Neural cell (in vitro differentiated cells): ENCODE results near the gene RPS8. TPM values are rescaled to one million over a fixed set of nuclear protein-coding genes. Genes with fewer than 3 reads are reported as not detected.

Experiments used
- H2AFZ ChIP-seq: fragments of 200-600, 300-800 bp; sonication (generic), shearing (Covaris generic); 2 replicates; pipeline ENCODE4 v1.6.0; 2014; ENCODE audit warnings: low read depth, mild to moderate bottlenecking, antibody characterized with exemption, low read length, moderate library complexity
- H3F3A ChIP-seq: fragments of 200-600 bp; shearing (Covaris generic); 2 replicates; pipeline ENCODE4 v1.6.1; 2016; ENCODE audit warnings: mild to moderate bottlenecking, moderate library complexity, mixed read lengths, antibody characterized with exemption, low read length; ENCODE audit not compliant: insufficient read depth, poor library complexity, severe bottlenecking
- H3K27ac ChIP-seq: fragments of 200-600, 300-800 bp; sonication (generic), shearing (Covaris generic); 2 replicates; pipeline ENCODE4 v1.5.1; 2014; ENCODE audit warnings: mild to moderate bottlenecking, low read length, moderate library complexity
- H3K27me3 ChIP-seq: fragments of 300-800, 200-600 bp; sonication (generic), shearing (Covaris generic); 2 replicates; pipeline ENCODE4 v1.6.0; 2014; ENCODE audit warnings: mild to moderate bottlenecking, low read depth, low read length, moderate library complexity; ENCODE audit not compliant: insufficient read depth
- H3K36me3 ChIP-seq: fragments of 300-800, 200-600 bp; sonication (generic), shearing (Covaris generic); 2 replicates; pipeline ENCODE4 v1.5.1; 2014; ENCODE audit warnings: mild to moderate bottlenecking, antibody characterized with exemption, low read length, moderate library complexity; ENCODE audit not compliant: insufficient read depth
- H3K4me2 ChIP-seq: fragments of 300-800, 200-600 bp; sonication (generic), shearing (Covaris generic); 2 replicates; pipeline ENCODE4 v1.6.0; 2014; ENCODE audit warnings: mild to moderate bottlenecking, low read length
- H3K4me3 ChIP-seq: fragments of 300-800, 200-600 bp; sonication (generic), shearing (Covaris generic); 2 replicates; pipeline ENCODE4 v1.5.1; 2014; ENCODE audit warnings: mild to moderate bottlenecking, low read length, moderate library complexity
- H3K79me2 ChIP-seq: fragments of 200-600 bp; shearing (Covaris generic); replicated peaks from 2 replicates; pipeline ENCODE4 v1.6.0; 2014; ENCODE audit warnings: mild to moderate bottlenecking, low read length, moderate library complexity; ENCODE audit not compliant: insufficient read depth
- H3K9ac ChIP-seq: fragments of 300-800, 200-600 bp; sonication (generic), shearing (Covaris generic); 2 replicates; pipeline ENCODE4 v1.6.1; 2016; ENCODE audit warnings: mild to moderate bottlenecking, low read length, mixed read lengths
- H3K9me2 ChIP-seq: fragments of 200-600 bp; shearing (Covaris generic); 2 replicates; pipeline ENCODE4 v1.6.1; 2016; ENCODE audit warnings: mild to moderate bottlenecking, low read length, mixed read lengths; ENCODE audit not compliant: insufficient read depth
- H3K9me3 ChIP-seq: fragments of 200-600, 300-800 bp; sonication (generic), shearing (Covaris generic); 2 replicates; pipeline ENCODE4 v1.6.1; 2016; ENCODE audit warnings: mild to moderate bottlenecking, mixed run types, low read length, moderate library complexity, mixed read lengths
- H4K20me1 ChIP-seq: fragments of 200-600 bp; shearing (Covaris generic); 2 replicates; pipeline ENCODE4 v1.6.1; 2016; ENCODE audit warnings: mild to moderate bottlenecking, mixed run types; ENCODE audit not compliant: insufficient read depth
- CTCF ChIP-seq: fragments of 450-650 bp; IDR thresholded peaks from 2 replicates; pipeline ENCODE4 v1.5.1; 2014; ENCODE audit warnings: antibody characterized with exemption, mild to moderate bottlenecking, moderate library complexity; ENCODE audit not compliant: poor library complexity, severe bottlenecking
- EP300 ChIP-seq: fragments of 450-650 bp; conservative IDR thresholded peaks from 2 replicates; pipeline ENCODE4 v1.6.1; 2014; ENCODE audit warnings: antibody characterized with exemption, mild to moderate bottlenecking, moderate library complexity; ENCODE audit not compliant: poor library complexity, severe bottlenecking
- EZH2 ChIP-seq: fragments of 200-600, 300-800 bp; shearing (Covaris generic), sonication (generic); IDR thresholded peaks from 2 replicates; pipeline ENCODE4 v1.6.1; 2014; ENCODE audit warnings: antibody characterized with exemption, low read length, borderline replicate concordance, mild to moderate bottlenecking; ENCODE audit not compliant: insufficient read depth, poor library complexity, severe bottlenecking
- MXI1 ChIP-seq: fragments of 450-650 bp; conservative IDR thresholded peaks from 2 replicates; pipeline ENCODE4 v1.6.1; 2014; ENCODE audit warnings: antibody characterized with exemption, mild to moderate bottlenecking; ENCODE audit not compliant: poor library complexity, severe bottlenecking
- RAD21 ChIP-seq: fragments of 450-650 bp; conservative IDR thresholded peaks from 2 replicates; pipeline ENCODE4 v1.6.1; 2014; ENCODE audit warnings: antibody characterized with exemption, mild to moderate bottlenecking, moderate library complexity
- REST ChIP-seq: IDR thresholded peaks from 2 replicates; pipeline ENCODE4 v1.6.1; 2012; ENCODE audit warnings: borderline replicate concordance
- SMC3 ChIP-seq: fragments of 450-650 bp; conservative IDR thresholded peaks from 2 replicates; pipeline ENCODE4 v1.6.1; 2014; ENCODE audit warnings: antibody characterized with exemption, mild to moderate bottlenecking, moderate library complexity; ENCODE audit not compliant: poor library complexity
- TAF1 ChIP-seq: IDR thresholded peaks from 2 replicates; pipeline ENCODE4 v1.6.1; 2012; ENCODE audit warnings: low read depth
- polyA plus RNA-seq: library from polyadenylated mRNA; depleted of rRNA; stranded (reverse); fragments of >200 nt; gene quantifications from 2 replicates; pipeline ENCODE4 v1.2.3, GENCODE V29; 2014

The RPS8 gene
- polyA plus RNA-seq, 1 donor from 2014 or later, result 2,015 TPM

- Histone ChIP-seq H3K9ac (no peak within 1 kb of the TSS), H2AFZ (no peak within 1 kb of the TSS), H3K4me2 (no peak within 1 kb of the TSS), H3K9me3 (no peaks in the 10 kb centered on the region), H3K36me3 (no peaks in the 10 kb centered on the region), H3K27ac (no peak within 1 kb of the TSS), H3F3A (no peaks in the 10 kb centered on the region), H3K27me3 (no peaks in the 10 kb centered on the region), H3K9me2 (no peaks in the 10 kb centered on the region), H4K20me1 (no peaks in the 10 kb centered on the region), H3K4me3 (no peak within 1 kb of the TSS), H3K79me2 (no peaks in the 10 kb centered on the region)
- TF ChIP-seq CTCF (no peak), SMC3 (no peak), REST (no peak), RAD21 (no peak), EZH2 (no peak), EP300 (no peak)
These were observed 31.5 kb downstream of the RPS8 start, which contains the start of gene DYNLT4 for GRCh38 chr1:44806704-44807363. Gene DYNLT4, minus strand, starts transcription at chr1:44807351. Its CDS starts 683 bp downstream, at chr1:44806668.

GRCh38 chr1:44807364-44808062 is 32.2 kb downstream of the RPS8 start:
- H3K4me2 ChIP-seq, result no peak overlapping the region
- no peaks in the 10 kb centered on the region for H3K9me2 ChIP-seq
- no peak overlapping the region for H3K4me3 ChIP-seq
- H3K27ac ChIP-seq, result no peak overlapping the region
- H3K9me3 ChIP-seq, result no peaks in the 10 kb centered on the region
- no peaks in the 10 kb centered on the region for H3K36me3 ChIP-seq
- no peaks in the 10 kb centered on the region for H3K79me2 ChIP-seq
- H4K20me1 ChIP-seq, result no peaks in the 10 kb centered on the region
- TF ChIP-seq TAF1 (no peak), EP300 (no peak), RAD21 (no peak), SMC3 (no peak), CTCF (no peak), MXI1 (no peak)
- H3F3A ChIP-seq, result no peaks in the 10 kb centered on the region
- no peak overlapping the region for H3K9ac ChIP-seq
- no peaks in the 10 kb centered on the region for H3K27me3 ChIP-seq
- no peak overlapping the region for H2AFZ ChIP-seq
